Motor neuron (in vitro differentiated cells): ENCODE results near the gene TMTC2. TPM values are rescaled to one million over a fixed set of nuclear protein-coding genes. Genes with fewer than 3 reads are reported as not detected.

Source experiments
- ATAC-seq, 8 experiments: fragments of 200-7000 bp; cut with Tn5 transposase; replicated peaks in 6 of 8; 2 replicates each; pipeline ENCODE4 v1.8.0; 2021; ENCODE audit warnings: mild to moderate bottlenecking in 8 of 8, moderate library complexity in 8 of 8
- H3K27ac ChIP-seq, 2 donors: fragments of 250-450 bp; sonication (Bioruptor Pico); 2 replicates each; pipeline ENCODE4 v1.9.0; 2021; ENCODE audit warnings: antibody characterized with exemption in 2 of 2, mild to moderate bottlenecking in 2 of 2, moderate library complexity in 1 of 2
- H3K4me1 ChIP-seq, 2 donors: fragments of 250-450 bp; sonication (Bioruptor Pico); replicated peaks in 1 of 2; 2 replicates each; pipeline ENCODE4 v1.6.1; 2021; ENCODE audit warnings: antibody characterized with exemption in 2 of 2, mild to moderate bottlenecking in 2 of 2, moderate library complexity in 1 of 2
- H3K4me3 ChIP-seq, 5 donors: fragments of 250-450 bp; sonication (Bioruptor Pico); 2 replicates each; pipeline ENCODE4 v1.9.0; 2021; ENCODE audit warnings: antibody characterized with exemption in 5 of 5, mild to moderate bottlenecking in 5 of 5, moderate library complexity in 4 of 5
- WGBS, 10 experiments: fragments of 450-650 bp; shearing (Covaris generic); methylation state at CpG; one replicate each; pipeline ENCODE4 v1.0.0; 2022; 5-methylcytosine and 5-hydroxymethylcytosine counted together
- in situ Hi-C, 9 experiments: fragments of 400-800 bp; cut with MboI; loops; one replicate each; pipeline ENCODE4 v1.15.0; 2021; ENCODE audit warnings: low sequenced_read_pairs in 9 of 9, low pct_unique_long_range_greater_than_20kb in 2 of 9; ENCODE audit not compliant: unreplicated experiment in 9 of 9
- total RNA-seq, 8 experiments: library from RNA; unstranded; fragments of 300-600 nt; gene quantifications; 2 replicates each; pipeline versions ENCODE4 v1.2.3 to v1.2.4, GENCODE V29; 2022

Gene TMTC2
- total RNA-seq, 8 experiments from 2014 or later = 11.4 to 49.3 (median 31.3) TPM

DNA sequence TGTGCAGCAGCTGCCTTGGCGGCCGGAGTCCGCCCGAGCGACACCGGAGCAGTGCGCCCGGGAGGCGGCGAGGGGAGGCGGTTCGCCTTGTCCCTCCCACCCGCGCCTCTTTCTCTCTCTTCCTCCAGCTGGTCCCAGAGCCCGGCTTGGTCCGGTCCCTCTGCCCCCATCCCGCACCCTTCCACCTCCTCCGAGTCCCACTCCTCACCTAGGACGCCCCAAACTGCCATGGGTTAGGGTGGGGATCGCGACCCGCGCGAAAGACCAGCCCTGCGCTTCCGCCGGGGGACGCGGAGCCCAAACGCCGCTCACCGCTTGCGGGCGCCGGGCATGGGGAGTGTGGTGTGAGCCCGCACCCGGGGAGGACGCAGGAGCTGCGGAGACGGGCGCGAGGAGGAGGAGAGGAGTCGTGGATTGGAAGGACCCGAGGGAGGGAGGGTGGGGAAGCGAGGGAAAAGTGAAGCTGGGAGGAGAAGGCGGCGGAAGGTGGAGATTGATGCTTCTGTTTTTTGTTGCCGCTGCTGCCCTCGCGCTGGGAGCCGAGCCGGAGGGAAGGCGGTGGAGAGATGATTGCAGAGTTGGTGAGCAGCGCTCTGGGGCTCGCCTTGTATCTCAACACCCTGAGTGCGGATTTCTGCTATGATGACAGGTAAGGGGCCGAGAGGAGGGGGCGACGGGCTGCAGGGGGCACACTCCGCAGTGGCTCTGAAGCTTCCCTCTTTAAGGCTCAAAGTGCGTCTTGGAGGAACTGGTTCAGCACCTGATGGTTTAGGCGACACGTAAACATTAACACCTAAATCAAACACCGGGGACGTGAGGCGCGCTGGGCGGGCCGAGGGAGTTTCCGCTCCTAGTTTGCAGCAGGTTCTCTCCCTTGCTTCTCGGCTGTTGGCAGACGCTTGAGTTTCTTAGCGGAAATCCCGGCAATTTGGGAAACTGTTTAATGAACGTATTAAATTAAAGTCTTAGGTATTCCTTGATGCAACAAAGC is 610 bp downstream of the TMTC2 start:
- peaks cover 3 to 10% of the 10 kb centered on the region in 2 donors for H3K4me1 ChIP-seq
- 0 to 1% (median 0%) methylated on average over 1 to 14 of the region's 75 CpGs; no CpG with 5 or more reads in 4 of the 10 experiments for WGBS, 10 experiments
- peak; percentile 29 to 62 (median 48) for ATAC-seq
- in situ Hi-C loops = loop anchor here in 2 of 9 experiments (25.0 kb wide), 2 partner anchors 300 to 750 kb away; no protein-coding TSS in a partner anchor
- H3K27ac ChIP-seq = peak overlapping the region; percentile 50 to 70
- H3K4me3 ChIP-seq = peak overlapping the region; percentile 60 to 81 (median 78)

DNA sequence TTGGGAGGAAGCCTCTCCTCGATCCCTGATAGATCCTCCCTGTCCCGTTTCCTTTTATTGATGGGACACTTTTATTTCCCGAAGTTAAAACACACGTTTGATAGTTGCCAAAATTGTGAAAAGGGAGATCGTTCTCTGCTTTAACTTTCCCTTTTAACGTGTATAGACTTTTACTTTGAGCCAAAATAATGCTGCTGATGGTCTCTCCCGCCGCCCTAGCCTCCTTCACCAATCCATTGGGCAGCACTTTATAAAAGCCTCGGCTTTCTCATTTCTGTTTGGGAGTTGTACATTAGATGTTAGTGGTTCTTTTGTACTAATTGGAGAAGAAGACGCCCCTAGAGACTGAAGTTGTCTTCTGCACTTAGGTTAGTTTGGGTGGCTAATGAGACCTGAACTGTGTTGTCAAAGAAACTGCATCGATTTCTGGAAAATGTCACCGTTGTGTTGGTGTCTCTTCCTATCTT is 1.4 kb downstream of the TMTC2 start:
- Histone ChIP-seq H3K4me1 (peaks cover 0 to 5% of the 10 kb centered on the region in 2 donors), H3K4me3 (peak overlapping the region; percentile 60 to 81 (median 78)), H3K27ac (no peak overlapping the region)
- 0 to 6% (median 2%) methylated on average over 1 to 12 of the region's 12 CpGs; no CpG with 5 or more reads in 2 of the 10 experiments for WGBS, 10 experiments
- ATAC-seq = no peak
- in situ Hi-C loops = loop anchor here in 2 of 9 experiments (25.0 kb wide), 2 partner anchors 299 to 749 kb away; no protein-coding TSS in a partner anchor

DNA sequence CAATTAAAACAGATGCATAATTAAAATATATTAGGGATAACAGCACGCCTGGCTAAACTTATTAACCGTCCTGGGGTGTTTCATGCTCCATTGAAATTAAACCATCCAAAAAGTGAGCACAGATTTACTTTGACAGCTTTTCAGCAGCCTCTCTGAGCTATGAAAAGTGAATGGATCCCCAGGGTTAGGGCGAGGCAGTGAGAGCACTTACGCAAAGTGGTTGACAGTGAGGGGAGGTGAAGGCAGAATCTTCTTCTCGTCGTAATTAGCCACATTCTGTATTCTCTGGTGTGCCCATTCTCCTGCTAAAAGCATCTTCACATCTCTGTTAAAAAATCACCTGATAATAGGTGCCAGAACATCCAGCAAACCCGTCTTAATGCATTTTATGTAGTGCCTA is 1.9 kb downstream of the TMTC2 start:
- WGBS, 10 experiments = 3 to 86% (median 31%) methylated on average over 2 to 7 of the region's 7 CpGs; no CpG with 5 or more reads in 3 of the 10 experiments
- H3K4me1 ChIP-seq = peaks cover 0 to 5% of the 10 kb centered on the region in 2 donors
- peak overlapping the region; percentile 60 to 81 (median 78) for H3K4me3 ChIP-seq
- in situ Hi-C loops = loop anchor here in 2 of 9 experiments (25.0 kb wide), 2 partner anchors 299 to 749 kb away; no protein-coding TSS in a partner anchor
- H3K27ac ChIP-seq = no peak overlapping the region
- no peak for ATAC-seq

DNA sequence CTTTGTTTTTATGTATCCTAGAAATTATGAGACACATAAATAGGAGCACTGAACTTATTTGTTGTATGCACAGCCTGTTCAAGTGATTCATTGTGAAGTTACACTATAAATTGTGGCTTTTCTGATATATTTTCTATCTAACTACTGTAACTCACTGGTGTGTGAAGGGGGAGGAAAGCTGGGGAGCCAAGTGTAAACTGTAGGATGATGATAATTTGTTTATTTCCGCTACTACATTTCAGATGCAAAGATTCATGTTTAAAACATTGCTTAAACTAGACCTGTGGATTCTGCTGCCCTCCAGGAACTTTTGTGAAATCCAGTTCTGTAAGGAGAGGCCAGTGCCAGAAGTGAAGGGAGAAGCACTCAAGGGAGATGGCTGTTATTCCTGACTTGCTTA is 3.3 kb downstream of the TMTC2 start:
- peak overlapping the region; percentile 8 to 81 (median 78) for H3K4me3 ChIP-seq
- 80 to 100% (median 100%) methylated on average over 1 of the region's 1 CpG; no CpG with 5 or more reads in 3 of the 10 experiments for WGBS, 10 experiments
- peaks cover 0 to 5% of the 10 kb centered on the region in 2 donors for H3K4me1 ChIP-seq
- no peak for ATAC-seq
- H3K27ac ChIP-seq = no peak overlapping the region
- in situ Hi-C loops = loop anchor here in 2 of 9 experiments (25.0 kb wide), 2 partner anchors 297 to 747 kb away; no protein-coding TSS in a partner anchor

DNA sequence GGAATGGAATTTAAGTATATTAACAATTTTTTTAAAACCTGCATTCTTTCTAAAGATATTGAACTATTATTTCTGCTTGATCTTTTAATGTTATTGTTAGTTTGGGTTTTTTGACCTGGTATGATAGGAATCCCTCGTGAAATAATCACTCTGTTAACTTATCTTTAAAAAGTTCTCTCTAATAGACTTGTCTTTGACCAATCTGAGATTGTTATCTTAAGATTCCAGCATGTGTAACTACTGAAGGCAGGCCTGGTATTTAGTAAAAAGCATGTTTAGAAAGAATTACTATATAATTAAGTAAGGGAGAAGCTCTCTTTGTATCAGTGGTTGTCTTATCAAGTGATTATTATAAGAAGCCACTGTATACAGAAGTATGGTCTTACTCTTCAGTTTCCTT is 4.8 kb downstream of the TMTC2 start:
- WGBS, 10 experiments = 86 to 100% (median 100%) methylated on average over 1 of the region's 1 CpG
- H3K4me1 ChIP-seq = peaks cover 0 to 5% of the 10 kb centered on the region in 2 donors
- H3K4me3 ChIP-seq = no peak overlapping the region
- ATAC-seq = no peak
- in situ Hi-C loops = loop anchor here in 2 of 9 experiments (25.0 kb wide), 2 partner anchors 296 to 746 kb away; no protein-coding TSS in a partner anchor
- H3K27ac ChIP-seq = no peak overlapping the region

DNA sequence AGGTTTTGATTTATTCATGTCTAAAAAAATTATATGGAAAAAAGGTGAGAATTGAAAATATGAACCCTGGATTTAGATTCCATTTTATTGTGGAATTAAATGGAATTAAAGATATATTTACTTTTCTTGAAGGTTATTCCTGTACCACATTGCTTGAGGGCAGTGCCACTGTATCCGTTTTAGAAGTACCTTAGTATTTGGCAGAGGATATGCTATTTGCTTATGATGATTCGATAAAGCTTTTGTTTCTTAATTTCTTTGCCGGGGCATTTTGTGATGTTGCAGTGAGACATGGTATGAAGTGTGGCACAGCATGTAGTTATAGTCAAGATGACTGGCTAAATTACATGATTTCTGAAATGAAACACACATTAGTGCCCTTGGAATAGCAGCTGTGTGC is 7.6 kb downstream of the TMTC2 start:
- no peak overlapping the region for H3K27ac ChIP-seq
- in situ Hi-C loops = loop anchor here in 2 of 9 experiments (25.0 kb wide), 2 partner anchors 293 to 743 kb away; no protein-coding TSS in a partner anchor
- no peak overlapping the region for H3K4me3 ChIP-seq
- peaks cover 0 to 5% of the 10 kb centered on the region in 2 donors for H3K4me1 ChIP-seq
- ATAC-seq = no peak
- 94 to 100% (median 97%) methylated on average over 1 to 3 of the region's 3 CpGs for WGBS, 10 experiments

DNA sequence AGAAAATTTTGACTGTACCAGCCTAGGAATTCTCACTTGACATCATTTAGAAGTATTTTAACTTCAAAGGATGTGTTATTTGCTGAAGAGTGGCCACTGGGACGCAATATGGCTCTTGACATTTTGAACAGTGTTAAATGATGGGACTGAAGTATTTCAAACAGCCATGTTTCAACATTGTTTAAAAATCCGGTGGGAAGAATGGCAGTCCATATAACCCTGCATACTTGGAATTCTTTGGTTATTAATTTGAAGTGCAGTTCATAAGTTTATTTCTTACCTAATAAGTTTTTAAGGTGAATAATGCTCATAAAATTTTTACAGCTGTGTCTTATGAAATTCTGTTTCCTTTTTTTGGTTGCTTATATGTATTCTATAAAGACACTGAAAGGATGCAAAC is 8.3 kb downstream of the TMTC2 start:
- ATAC-seq = no peak
- Histone ChIP-seq H3K27ac (no peak overlapping the region), H3K4me3 (no peak overlapping the region), H3K4me1 (peaks cover 0 to 5% of the 10 kb centered on the region in 2 donors)
- in situ Hi-C loops = loop anchor here in 2 of 9 experiments (25.0 kb wide), 2 partner anchors 292 to 742 kb away; no protein-coding TSS in a partner anchor
- WGBS, 10 experiments = 60 to 100% (median 85%) methylated on average over 2 of the region's 2 CpGs; no CpG with 5 or more reads in 1 of the 10 experiments

DNA sequence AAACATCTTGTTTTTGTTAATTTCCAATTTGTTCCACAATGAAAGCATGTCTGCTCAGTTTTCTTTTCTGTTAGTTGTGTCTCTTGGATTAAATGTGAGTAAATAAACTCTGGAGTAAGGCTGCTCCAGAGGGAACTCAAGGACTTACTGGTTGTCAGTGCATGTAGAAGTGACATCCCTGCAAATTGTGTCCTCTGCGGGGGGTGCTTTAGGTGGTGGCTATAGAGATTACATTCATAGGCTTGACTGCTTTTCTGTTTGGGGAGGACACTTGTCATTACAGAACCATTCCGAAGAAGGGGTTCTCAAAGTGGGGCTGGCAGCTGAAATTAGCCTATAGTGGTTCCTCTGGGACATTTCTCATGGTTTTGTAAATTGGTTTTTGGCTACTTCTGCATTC is 8.8 kb downstream of the TMTC2 start:
- in situ Hi-C loops = loop anchor here in 2 of 9 experiments (25.0 kb wide), 2 partner anchors 292 to 742 kb away; no protein-coding TSS in a partner anchor
- Histone ChIP-seq H3K27ac (no peak overlapping the region), H3K4me1 (peaks cover 0 to 5% of the 10 kb centered on the region in 2 donors), H3K4me3 (no peak overlapping the region)
- WGBS, 10 experiments = 78 to 100% (median 85%) methylated on average over 1 to 2 of the region's 2 CpGs; no CpG with 5 or more reads in 2 of the 10 experiments
- no peak for ATAC-seq

DNA sequence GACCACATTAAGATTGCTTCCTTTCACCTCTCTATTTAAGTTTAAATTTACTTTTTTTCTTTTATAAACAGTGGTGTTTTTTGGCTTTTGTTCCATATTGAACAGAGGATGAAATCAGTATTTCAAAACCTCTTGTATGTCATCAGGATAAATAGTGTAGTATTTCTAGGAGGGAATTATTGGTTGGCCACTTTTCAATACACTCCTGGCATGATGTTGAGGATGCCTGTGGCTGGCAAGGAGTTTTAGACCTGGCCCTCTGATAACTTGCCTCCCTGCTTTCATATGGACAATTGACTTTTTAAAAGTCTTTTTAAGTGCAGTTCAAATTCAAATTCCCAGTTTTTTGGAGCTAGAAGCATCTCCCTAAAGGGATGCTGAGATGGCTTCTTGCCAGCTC is 9.8 kb downstream of the TMTC2 start:
- in situ Hi-C loops = loop anchor here in 2 of 9 experiments (25.0 kb wide), 2 partner anchors 291 to 741 kb away; no protein-coding TSS in a partner anchor
- ATAC-seq = no peak
- Histone ChIP-seq H3K4me3 (no peak overlapping the region), H3K4me1 (no peaks in the 10 kb centered on the region), H3K27ac (no peak overlapping the region)

DNA sequence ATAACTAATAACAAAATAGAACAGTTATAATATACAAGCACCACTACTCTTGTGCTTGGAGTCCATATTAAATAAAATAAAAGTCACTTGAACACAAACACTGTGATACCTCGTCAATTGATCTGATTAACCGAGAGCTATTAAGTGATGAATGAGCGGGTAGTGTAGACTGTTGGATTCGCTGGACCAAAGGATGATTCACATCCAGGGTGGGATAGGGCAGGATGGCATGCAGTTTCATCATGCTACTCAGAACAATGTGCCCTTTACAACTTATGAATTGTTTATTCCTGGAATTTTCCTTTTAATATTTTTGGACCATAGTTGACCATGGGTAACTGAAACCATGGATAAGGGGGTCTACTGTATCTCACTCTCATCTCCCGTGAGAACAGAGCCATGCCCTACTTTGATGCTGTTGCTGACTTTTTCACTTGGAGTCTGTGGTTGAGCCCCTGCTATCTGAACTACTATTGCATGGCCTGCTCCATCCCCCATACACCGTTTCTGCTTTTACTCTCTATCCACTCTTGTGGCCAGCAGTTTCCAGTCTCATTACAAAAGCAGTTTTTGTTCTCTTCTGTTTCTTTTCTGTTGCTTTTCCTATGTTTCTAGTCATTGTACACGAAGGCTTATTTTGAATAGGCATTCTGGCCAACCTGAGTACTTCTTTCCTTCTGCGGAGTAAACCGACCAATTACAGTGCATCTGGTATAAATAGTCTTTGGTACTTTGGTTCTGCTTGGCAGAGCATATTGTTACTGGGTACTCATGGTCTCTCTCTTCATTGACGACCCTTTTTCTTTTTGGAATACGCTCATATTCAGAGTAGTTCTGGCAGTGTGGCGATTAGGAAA is 12.2 kb downstream of the TMTC2 start:
- Histone ChIP-seq H3K27ac (peak overlapping the region in 1 of 2 donors; percentile 58), H3K4me3 (no peak overlapping the region), H3K4me1 (no peaks in the 10 kb centered on the region)
- ATAC-seq = peak in 5 of 8 experiments; percentile 58 to 93 (median 69)
- in situ Hi-C loops = loop anchor here in 2 of 9 experiments (25.0 kb wide), 2 partner anchors 288 to 738 kb away; no protein-coding TSS in a partner anchor
- 45 to 95% (median 84%) methylated on average over 4 to 11 of the region's 12 CpGs for WGBS, 10 experiments

DNA sequence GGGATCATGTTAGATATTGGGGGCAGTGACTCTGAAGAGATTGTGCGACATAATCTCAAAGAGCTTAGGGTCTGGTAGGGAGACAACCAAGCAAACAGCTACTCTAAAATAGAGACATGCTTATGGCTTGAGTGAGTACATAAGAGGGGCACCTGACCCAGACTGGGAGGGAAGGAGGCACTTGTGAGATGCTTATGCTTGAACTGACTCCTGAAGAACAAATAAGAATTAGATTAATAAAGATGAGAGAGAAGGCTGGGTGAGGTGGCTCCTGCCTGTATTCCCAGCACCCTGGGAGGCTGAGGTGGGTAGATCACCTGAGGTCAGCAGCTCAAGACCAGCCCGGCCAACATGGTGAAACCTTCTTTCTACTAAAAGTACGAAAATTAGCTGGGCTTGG is 19.1 kb downstream of the TMTC2 start:
- Histone ChIP-seq H3K4me3 (no peak overlapping the region), H3K4me1 (peaks cover 15 to 20% of the 10 kb centered on the region in 2 donors), H3K27ac (no peak overlapping the region)
- in situ Hi-C loops = no loop called here
- WGBS, 10 experiments = 71 to 100% (median 92%) methylated on average over 1 to 3 of the region's 3 CpGs; no CpG with 5 or more reads in 4 of the 10 experiments
- no peak for ATAC-seq
